HG03342 (cell line): Measurements from ENCODE around the gene POLA1.
"Not testable (repeated sequence)": the region's sequence is repeated elsewhere in the genome, so short reads cannot be mapped to it uniquely, and the experiment has no call there.

Experiments
- ATAC-seq: cut with Tn5 transposase; IDR thresholded peaks from one replicate; pipeline ENCODE4 v1.9.1; 2021; ENCODE audit warnings: mild to moderate bottlenecking, moderate library complexity; ENCODE audit not compliant: unreplicated experiment

POLA1 gene

GRCh38 chrX:24796204-24796603, 102.5 kb downstream of the POLA1 start:
- no peak for ATAC-seq

- ATAC-seq: no peak
Observed at GRCh38 chrX:24799078-24799477, 105.4 kb downstream of the POLA1 start.

- ATAC-seq: no peak
Observed at GRCh38 chrX:24799565-24799964, 105.8 kb downstream of the POLA1 start.

GRCh38 chrX:24805201-24805600, 111.5 kb downstream of the POLA1 start:
- ATAC-seq: no peak

- not testable (repeated sequence) for ATAC-seq
Observed at GRCh38 chrX:24819807-24820206, 126.1 kb downstream of the POLA1 start.

GRCh38 chrX:24828147-24828546, 134.4 kb downstream of the POLA1 start:
- ATAC-seq: no peak

GRCh38 chrX:24828600-24828999, 134.9 kb downstream of the POLA1 start:
- no peak for ATAC-seq

GRCh38 chrX:24833695-24834094, 140.0 kb downstream of the POLA1 start:
- no peak for ATAC-seq

- ATAC-seq: no peak
Observed at GRCh38 chrX:24837966-24838365, 144.2 kb downstream of the POLA1 start.

- peak; percentile 59 for ATAC-seq
Observed at GRCh38 chrX:24838629-24839028, 144.9 kb downstream of the POLA1 start.

GRCh38 chrX:24839331-24839730, 145.6 kb downstream of the POLA1 start:
- ATAC-seq: no peak

GRCh38 chrX:24842486-24842885, 148.8 kb downstream of the POLA1 start:
- ATAC-seq: no peak

GRCh38 chrX:24846550-24847150, 152.9 kb downstream of the POLA1 start:
- ATAC-seq: no peak

- ATAC-seq: no peak
Observed at GRCh38 chrX:24851289-24851688, 157.6 kb downstream of the POLA1 start.

GRCh38 chrX:24851780-24852179, 158.1 kb downstream of the POLA1 start:
- ATAC-seq: no peak

- no peak for ATAC-seq
Observed at GRCh38 chrX:24858004-24858746, 164.5 kb downstream of the POLA1 start.

- no peak for ATAC-seq
Observed at GRCh38 chrX:24859211-24859841, 165.6 kb downstream of the POLA1 start.

- no peak for ATAC-seq
Observed at GRCh38 chrX:24860140-24860539, 166.4 kb downstream of the POLA1 start.

- ATAC-seq: no peak
Observed at GRCh38 chrX:24862343-24862742, 168.6 kb downstream of the POLA1 start.

GRCh38 chrX:24863779-24864178, 170.1 kb downstream of the POLA1 start:
- ATAC-seq: not testable (repeated sequence)

GRCh38 chrX:24870143-24870542, 176.4 kb downstream of the POLA1 start:
- no peak for ATAC-seq

GRCh38 chrX:24874604-24875247, 181.0 kb downstream of the POLA1 start:
- ATAC-seq: no peak
